Spleen (tissue), 7 donors: ENCODE measurements around the gene ACOXL.

Source experiments
- POLR2A ChIP-seq, 3 donors: fragments of 450-650 bp; IDR thresholded peaks; one replicate each; pipeline ENCODE4 v1.5.1; 2017; ENCODE audit warnings: antibody characterized with exemption in 3 of 3, mild to moderate bottlenecking in 1 of 3
- POLR2AphosphoS5 ChIP-seq, 3 donors: sonication (generic); formaldehyde crosslinking; IDR thresholded peaks; one replicate each; pipeline ENCODE4 v1.5.1; 2017; ENCODE audit warnings: antibody characterized with exemption in 3 of 3
- TF ChIP-seq, protein P1 (sequence below), 11 experiments: fragments of 200-600 bp in 7 of 11; fragments of 450-650 bp in 4 of 11; sonication (generic) in 4 of 11; IDR thresholded peaks in 8 of 11; conservative IDR thresholded peaks in 3 of 11; 1 replicate in 7 of 11; 2 replicates in 4 of 11; pipeline versions ENCODE4 v1.4.0 to v1.8.0; 2016 to 2021; ENCODE audit warnings: antibody characterized with exemption in 11 of 11, inconsistent platforms in 4 of 11, mild to moderate bottlenecking in 1 of 11
- donor health status: DM: no; HTN: no; CAD: no; lungs with moderate emphysema.
- donor health status: DM: no; HTN: no; CAD: no.
- donor health status: DM: no; HTN: no; CAD: no.

DNA sequence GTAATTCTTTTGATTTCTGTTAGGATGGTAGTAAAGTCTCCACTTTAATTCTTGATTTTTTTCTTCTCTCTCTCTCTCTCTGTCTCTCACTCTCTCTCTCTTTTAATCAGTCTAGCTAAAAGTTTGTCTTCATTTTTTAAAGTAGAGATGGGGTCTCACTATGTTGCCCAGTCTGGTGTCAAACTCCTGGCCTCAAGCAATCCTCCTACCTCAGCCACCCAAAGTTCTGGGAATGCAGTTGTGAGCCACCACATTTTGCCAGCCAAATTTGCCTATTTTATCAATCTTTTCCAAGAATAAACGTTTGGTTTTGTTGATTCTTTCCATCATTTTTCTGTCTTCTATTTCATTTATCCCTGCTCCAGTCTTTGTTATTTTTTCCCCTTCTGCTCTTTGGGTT, 23.9 kb upstream of the ACOXL start:
- TF ChIP-seq, protein P1, sequence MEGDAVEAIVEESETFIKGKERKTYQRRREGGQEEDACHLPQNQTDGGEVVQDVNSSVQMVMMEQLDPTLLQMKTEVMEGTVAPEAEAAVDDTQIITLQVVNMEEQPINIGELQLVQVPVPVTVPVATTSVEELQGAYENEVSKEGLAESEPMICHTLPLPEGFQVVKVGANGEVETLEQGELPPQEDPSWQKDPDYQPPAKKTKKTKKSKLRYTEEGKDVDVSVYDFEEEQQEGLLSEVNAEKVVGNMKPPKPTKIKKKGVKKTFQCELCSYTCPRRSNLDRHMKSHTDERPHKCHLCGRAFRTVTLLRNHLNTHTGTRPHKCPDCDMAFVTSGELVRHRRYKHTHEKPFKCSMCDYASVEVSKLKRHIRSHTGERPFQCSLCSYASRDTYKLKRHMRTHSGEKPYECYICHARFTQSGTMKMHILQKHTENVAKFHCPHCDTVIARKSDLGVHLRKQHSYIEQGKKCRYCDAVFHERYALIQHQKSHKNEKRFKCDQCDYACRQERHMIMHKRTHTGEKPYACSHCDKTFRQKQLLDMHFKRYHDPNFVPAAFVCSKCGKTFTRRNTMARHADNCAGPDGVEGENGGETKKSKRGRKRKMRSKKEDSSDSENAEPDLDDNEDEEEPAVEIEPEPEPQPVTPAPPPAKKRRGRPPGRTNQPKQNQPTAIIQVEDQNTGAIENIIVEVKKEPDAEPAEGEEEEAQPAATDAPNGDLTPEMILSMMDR (IDR thresholded peaks at IDR 0.05 in 8 of 11, conservative IDR thresholded peaks at IDR 0.05 in 3 of 11): no peak
- TF ChIP-seq POLR2A (IDR thresholded peaks at IDR 0.05) (no peak), POLR2AphosphoS5 (IDR thresholded peaks at IDR 0.05) (no peak)
